ENCODE measurements around the gene NRXN3. TPM values are rescaled to one million over a fixed set of nuclear protein-coding genes. Genes with fewer than 3 reads are reported as not detected.

The NRXN3 gene
- total and polyA plus RNA-seq, 2 of the 4 experiments (the other 2 are of a cell fraction) = 4.8 to 25.1 TPM

GRCh38 chr14:79701371-79701770, 1531.2 kb downstream of the NRXN3 start:
- CTCF ChIA-PET = no interaction called here
- dilution Hi-C loops (cut with HindIII; ENCODE audit: low sequenced_read_pairs, unreplicated experiment) = no loop called here

More at GRCh38 chr14:79701371-79701770, 1531.2 kb downstream of the NRXN3 start:
- H3K4me3 ChIP-seq (ENCODE audit: insufficient read depth, low read depth, low read length) = no peak overlapping the region
- H2BK5ac ChIP-seq (ENCODE audit: low read depth, low read length, poor library complexity, severe bottlenecking) = no peak overlapping the region
- H3K56ac ChIP-seq (ENCODE audit: extremely low read depth, insufficient read depth, low read length) = no peak overlapping the region
- no peak overlapping the region for H3K4me2 ChIP-seq (ENCODE audit: low read depth, low read length)
- no peak overlapping the region for H3K14ac ChIP-seq (replicated peaks; ENCODE audit: low read depth, low read length)
- no peak overlapping the region for H2BK20ac ChIP-seq (ENCODE audit: low read depth, low read length)
- DNase-seq = peak; percentile 3
- no peak for ATAC-seq (ENCODE audit: low read depth)
- H3K27me3 ChIP-seq (ENCODE audit: control insufficient read depth, insufficient read depth, low read length) = no peaks in the 10 kb centered on the region
- H4K20me1 ChIP-seq (ENCODE audit: insufficient read depth, low read length) = no peaks in the 10 kb centered on the region
- intact Hi-C loops (cut with micrococcal nuclease) = no loop called here
- no peaks in the 10 kb centered on the region for H3K79me1 ChIP-seq (ENCODE audit: low read depth in 1 of 2, low read length in 2 of 2)
- H3K4me1 ChIP-seq (ENCODE audit: control insufficient read depth, insufficient read depth, low read length) = no peaks in the 10 kb centered on the region
- no peak overlapping the region for H2AK5ac ChIP-seq (ENCODE audit: low read depth, low read length)
- no peak overlapping the region for H4K8ac ChIP-seq (ENCODE audit: low read depth in 2 of 2, low read length in 2 of 2)
- in situ Hi-C loops (cut with MboI; ENCODE audit: low sequenced_read_pairs) = no loop called here
- no peak overlapping the region for H3K23ac ChIP-seq (ENCODE audit: low read depth, low read length)
- H3K9me1 ChIP-seq (ENCODE audit: insufficient read depth, low read length) = no peaks in the 10 kb centered on the region
- no peak overlapping the region for H3K9ac ChIP-seq (ENCODE audit: low read depth, low read length)
- H2BK120ac ChIP-seq (ENCODE audit: low read depth, low read length) = no peak overlapping the region
- no peak overlapping the region for H3K27ac ChIP-seq (ENCODE audit: insufficient read depth, low read length)
- no peak overlapping the region for H2AK9ac ChIP-seq (replicated peaks; ENCODE audit: low read depth, low read length, poor library complexity)
- BruUV-seq (replicated peaks) = no TSS peak
- H2AFZ ChIP-seq (replicated peaks; ENCODE audit: low read length, poor library complexity) = no peak overlapping the region
- no peak overlapping the region for H4K5ac ChIP-seq (ENCODE audit: low read depth, low read length)
- no peaks in the 10 kb centered on the region for H3K9me3 ChIP-seq (ENCODE audit: control insufficient read depth, insufficient read depth, low read length)
- no peak overlapping the region for H3K4ac ChIP-seq (ENCODE audit: low read depth, low read length)
- H3K36me3 ChIP-seq (ENCODE audit: control insufficient read depth, insufficient read depth, low read length) = no peaks in the 10 kb centered on the region
- TF ChIP-seq FOS (IDR thresholded peaks at IDR 0.05; ENCODE audit: low read depth, low read length) (no peak), POLR2A (IDR thresholded peaks at IDR 0.05; ENCODE audit: low read depth, low read length) (no peak)
- H3K18ac ChIP-seq (ENCODE audit: low read depth, low read length) = no peak overlapping the region
- no peak overlapping the region for H2BK15ac ChIP-seq (ENCODE audit: low read depth, low read length)
- no peak overlapping the region for H4K91ac ChIP-seq (ENCODE audit: insufficient read depth, low read depth, low read length)
- POLR2A ChIA-PET (ENCODE audit: unreplicated experiment) = no interaction called here

Data from IMR-90 (cell line).